OCI-M2 (cell line): ENCODE data around the gene E2F6.

Source experiments
- DNase-seq: peaks from one replicate; lab custom pipeline; 2025; ENCODE audit not compliant: unreplicated experiment; lab: John Stamatoyannopoulos, UW

E2F6 gene

GRCh38 chr2:11395389-11395788 is 70.6 kb downstream of the E2F6 start:
- no peak for DNase-seq
